Keratinocyte (primary cell): ENCODE results near the gene MBTPS1.

ENCODE experiments used
- EZH2 ChIP-seq: IDR thresholded peaks from one replicate; pipeline ENCODE4 v1.6.1; 2012; ENCODE audit warnings: inconsistent platforms, mild to moderate bottlenecking, low read length, moderate library complexity
- TF ChIP-seq, protein P1 (sequence below), 3 experiments: IDR thresholded peaks in 1 of 3; conservative IDR thresholded peaks in 1 of 3; optimal IDR thresholded peaks in 1 of 3; 2 replicates in 2 of 3; 3 replicates in 1 of 3; pipeline versions ENCODE3 to v1.5.1; 2011; ENCODE audit warnings: low read length in 3 of 3, mild to moderate bottlenecking in 3 of 3, moderate library complexity in 2 of 3, control low read depth in 1 of 3, inconsistent platforms in 1 of 3; ENCODE audit not compliant: insufficient read depth in 2 of 3; ENCODE audit errors: extremely low read depth in 1 of 3

DNA sequence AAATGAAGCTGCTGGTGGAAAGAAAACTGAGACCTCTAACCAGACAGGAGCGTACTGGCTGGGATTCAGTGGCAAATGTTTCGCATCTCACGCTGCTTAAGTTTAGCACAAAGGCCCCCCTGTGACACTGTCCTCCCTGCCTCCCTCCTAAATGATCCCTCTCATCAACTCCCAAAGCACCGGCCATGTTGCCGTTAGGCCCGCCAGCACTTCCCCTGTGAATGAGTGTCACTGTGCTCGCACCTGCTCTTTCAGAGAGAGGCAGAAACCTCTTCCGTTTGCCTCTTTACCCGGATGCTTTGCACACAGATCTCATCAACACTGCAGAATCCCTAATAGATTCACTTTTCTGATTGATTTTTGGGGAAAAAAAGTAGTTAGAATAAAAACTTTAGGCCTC lies 26.5 kb downstream of the MBTPS1 start:
- TF ChIP-seq, protein P1, sequence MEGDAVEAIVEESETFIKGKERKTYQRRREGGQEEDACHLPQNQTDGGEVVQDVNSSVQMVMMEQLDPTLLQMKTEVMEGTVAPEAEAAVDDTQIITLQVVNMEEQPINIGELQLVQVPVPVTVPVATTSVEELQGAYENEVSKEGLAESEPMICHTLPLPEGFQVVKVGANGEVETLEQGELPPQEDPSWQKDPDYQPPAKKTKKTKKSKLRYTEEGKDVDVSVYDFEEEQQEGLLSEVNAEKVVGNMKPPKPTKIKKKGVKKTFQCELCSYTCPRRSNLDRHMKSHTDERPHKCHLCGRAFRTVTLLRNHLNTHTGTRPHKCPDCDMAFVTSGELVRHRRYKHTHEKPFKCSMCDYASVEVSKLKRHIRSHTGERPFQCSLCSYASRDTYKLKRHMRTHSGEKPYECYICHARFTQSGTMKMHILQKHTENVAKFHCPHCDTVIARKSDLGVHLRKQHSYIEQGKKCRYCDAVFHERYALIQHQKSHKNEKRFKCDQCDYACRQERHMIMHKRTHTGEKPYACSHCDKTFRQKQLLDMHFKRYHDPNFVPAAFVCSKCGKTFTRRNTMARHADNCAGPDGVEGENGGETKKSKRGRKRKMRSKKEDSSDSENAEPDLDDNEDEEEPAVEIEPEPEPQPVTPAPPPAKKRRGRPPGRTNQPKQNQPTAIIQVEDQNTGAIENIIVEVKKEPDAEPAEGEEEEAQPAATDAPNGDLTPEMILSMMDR (optimal IDR thresholded peaks at IDR 0.05 in 1 of 3, IDR thresholded peaks at IDR 0.05 in 1 of 3, conservative IDR thresholded peaks at IDR 0.05 in 1 of 3; ENCODE audit: extremely low read depth in 1 of 3, insufficient read depth in 2 of 3, low read length in 3 of 3), result no peak
- TF ChIP-seq EZH2, result no peak
